GM19035 (cell line): ENCODE data around the gene NCKAP5.

ENCODE experiments used
- ATAC-seq: cut with Tn5 transposase; IDR thresholded peaks from one replicate; pipeline ENCODE4 v1.9.1; 2021; ENCODE audit not compliant: unreplicated experiment

Gene NCKAP5

DNA sequence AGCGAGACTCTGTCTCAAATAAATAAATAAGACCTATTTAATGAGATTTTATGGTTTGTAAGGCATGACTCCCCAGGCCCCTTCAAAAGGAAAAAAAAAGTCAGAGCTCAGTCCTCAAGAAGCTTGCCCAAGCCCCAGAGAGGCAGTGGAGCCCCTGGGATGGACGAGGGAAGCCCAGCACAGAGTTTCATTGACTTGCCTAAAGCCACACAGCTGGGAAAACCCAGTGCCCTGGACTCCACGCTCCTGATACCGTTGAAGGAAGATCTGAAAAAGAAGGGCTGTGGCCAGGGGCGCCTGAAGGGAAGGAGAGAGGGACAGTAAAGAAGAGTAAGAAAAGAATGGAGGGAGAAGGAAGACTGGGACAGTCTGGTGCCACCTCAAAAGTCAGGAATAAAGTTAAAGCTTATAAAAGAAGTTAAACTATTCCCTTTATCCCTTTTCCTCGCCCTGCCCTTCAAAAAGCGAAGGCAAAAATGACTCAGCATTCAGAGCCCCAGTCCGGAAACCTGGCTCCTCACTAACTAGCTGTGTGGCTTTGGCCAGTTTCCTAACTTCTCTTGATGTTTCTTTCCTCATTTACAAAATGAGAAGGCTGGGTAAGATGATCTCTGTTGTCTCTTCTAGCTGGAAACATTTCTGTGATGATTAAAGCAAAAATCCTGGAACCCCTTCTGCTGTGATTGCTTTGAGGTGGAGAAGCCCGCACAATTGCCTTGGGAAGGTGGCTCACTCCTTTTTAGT, 945.0 kb downstream of the NCKAP5 start:
- ATAC-seq = no peak
